Measurements from ENCODE around the gene CLSTN2. TPM values are rescaled to one million over a fixed set of nuclear protein-coding genes. Genes with fewer than 3 reads are reported as not detected.
A peak's percentile ranks its signal among the peaks of the same experiment; 100 is the strongest.
"Not testable (repeated sequence)": the region's sequence is repeated elsewhere in the genome, so short reads cannot be mapped to it uniquely, and the experiment has no call there.

Gene CLSTN2
- total RNA-seq, 1 experiment from 2014 or later, result 0.68 TPM

- no CpG with 5 or more reads among the region's 4 CpGs for WGBS (ENCODE audit: extremely low coverage, insufficient read length, low lambda C conversion rate)
- H2BK15ac ChIP-seq (ENCODE audit: low read depth, low read length), result no peak overlapping the region
- peak overlapping the region; percentile 0 for H3T11ph ChIP-seq (ENCODE audit: low read length)
- no peak overlapping the region for H4K8ac ChIP-seq (replicated peaks; ENCODE audit: insufficient read length, low read depth, low read length)
- H3K4me2 ChIP-seq (ENCODE audit: insufficient read depth, insufficient read length, low read length), result no peak overlapping the region
- no peak for DNase-seq
- H3K18ac ChIP-seq (ENCODE audit: insufficient read length, low read depth, low read length), result peak overlapping the region; percentile 28
- no peak overlapping the region for H3K27ac ChIP-seq (ENCODE audit: insufficient read length, low read depth, low read length)
- Mint-ChIP-seq H3K27me3 (ENCODE audit: low read depth) (peaks cover 6% of the 10 kb centered on the region; the same call in 1 of the 2 replicates), H3K27ac (peak overlapping the region in 1 of 3 experiments; percentile 97; a peak in 2 of 7 replicates), H3K36me3 (ENCODE audit: insufficient read depth in 1 of 3, low read depth in 3 of 3) (no peaks in the 10 kb centered on the region), H3K9me3 (no peaks in the 10 kb centered on the region), H3K4me1 (peaks cover 22 to 23% of the 10 kb centered on the region in 2 experiments), H3K4me3 (no peak overlapping the region)
- peak overlapping the region; percentile 88; the same call in 1 of the 2 replicates for H3K14ac ChIP-seq (ENCODE audit: insufficient read depth, low read length)
- no peaks in the 10 kb centered on the region for H3K9me3 ChIP-seq (ENCODE audit: control insufficient read depth, low read depth, low read length)
- H2BK5ac ChIP-seq (ENCODE audit: insufficient read length, low read length), result no peak overlapping the region
- no peak overlapping the region for H4K5ac ChIP-seq (ENCODE audit: insufficient read length, low read depth, low read length)
- no peaks in the 10 kb centered on the region for H3K79me1 ChIP-seq (ENCODE audit: insufficient read depth, low read depth, low read length, poor library complexity, severe bottlenecking)
- no peak overlapping the region for H4K91ac ChIP-seq (ENCODE audit: insufficient read length, low read depth, low read length)
- H3K9ac ChIP-seq (ENCODE audit: extremely low read depth, insufficient read length, low read length), result no peak overlapping the region
- TF ChIP-seq, protein P1, sequence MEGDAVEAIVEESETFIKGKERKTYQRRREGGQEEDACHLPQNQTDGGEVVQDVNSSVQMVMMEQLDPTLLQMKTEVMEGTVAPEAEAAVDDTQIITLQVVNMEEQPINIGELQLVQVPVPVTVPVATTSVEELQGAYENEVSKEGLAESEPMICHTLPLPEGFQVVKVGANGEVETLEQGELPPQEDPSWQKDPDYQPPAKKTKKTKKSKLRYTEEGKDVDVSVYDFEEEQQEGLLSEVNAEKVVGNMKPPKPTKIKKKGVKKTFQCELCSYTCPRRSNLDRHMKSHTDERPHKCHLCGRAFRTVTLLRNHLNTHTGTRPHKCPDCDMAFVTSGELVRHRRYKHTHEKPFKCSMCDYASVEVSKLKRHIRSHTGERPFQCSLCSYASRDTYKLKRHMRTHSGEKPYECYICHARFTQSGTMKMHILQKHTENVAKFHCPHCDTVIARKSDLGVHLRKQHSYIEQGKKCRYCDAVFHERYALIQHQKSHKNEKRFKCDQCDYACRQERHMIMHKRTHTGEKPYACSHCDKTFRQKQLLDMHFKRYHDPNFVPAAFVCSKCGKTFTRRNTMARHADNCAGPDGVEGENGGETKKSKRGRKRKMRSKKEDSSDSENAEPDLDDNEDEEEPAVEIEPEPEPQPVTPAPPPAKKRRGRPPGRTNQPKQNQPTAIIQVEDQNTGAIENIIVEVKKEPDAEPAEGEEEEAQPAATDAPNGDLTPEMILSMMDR (conservative IDR thresholded peaks at IDR 0.05), result no peak
- no peak overlapping the region for H2AFZ ChIP-seq (ENCODE audit: low read length)
- peak overlapping the region; percentile 62 for H2BK120ac ChIP-seq (ENCODE audit: low read depth, low read length, poor library complexity, severe bottlenecking)
- no peaks in the 10 kb centered on the region for H3K4me1 ChIP-seq (ENCODE audit: insufficient read depth, low read length)
- H2BK20ac ChIP-seq (ENCODE audit: low read depth, low read length, poor library complexity, severe bottlenecking), result no peak overlapping the region
- no peaks in the 10 kb centered on the region for H3K23me2 ChIP-seq (ENCODE audit: insufficient read length, low read depth, low read length, poor library complexity, severe bottlenecking)
- H3K4ac ChIP-seq (ENCODE audit: low read depth, low read length), result peak overlapping the region; percentile 18; the same call in 1 of the 2 replicates
- H2BK12ac ChIP-seq (ENCODE audit: insufficient read length, low read depth, low read length), result no peak overlapping the region
- H3K27me3 ChIP-seq (ENCODE audit: insufficient read depth, low read length), result no peaks in the 10 kb centered on the region
- H3K23ac ChIP-seq (ENCODE audit: insufficient read length, low read depth, low read length), result no peak overlapping the region
- no peaks in the 10 kb centered on the region for H4K20me1 ChIP-seq (ENCODE audit: control insufficient read depth, insufficient read depth, insufficient read length)
- no peak overlapping the region for H3K56ac ChIP-seq (ENCODE audit: insufficient read length, low read depth, low read length)
- no peaks in the 10 kb centered on the region for H3K79me2 ChIP-seq (ENCODE audit: insufficient read depth, low read length)
- H2AK5ac ChIP-seq (ENCODE audit: insufficient read length, low read length), result no peak overlapping the region
Observed at GRCh38 chr3:140423146-140423545, 488.2 kb downstream of the CLSTN2 start.

DNA sequence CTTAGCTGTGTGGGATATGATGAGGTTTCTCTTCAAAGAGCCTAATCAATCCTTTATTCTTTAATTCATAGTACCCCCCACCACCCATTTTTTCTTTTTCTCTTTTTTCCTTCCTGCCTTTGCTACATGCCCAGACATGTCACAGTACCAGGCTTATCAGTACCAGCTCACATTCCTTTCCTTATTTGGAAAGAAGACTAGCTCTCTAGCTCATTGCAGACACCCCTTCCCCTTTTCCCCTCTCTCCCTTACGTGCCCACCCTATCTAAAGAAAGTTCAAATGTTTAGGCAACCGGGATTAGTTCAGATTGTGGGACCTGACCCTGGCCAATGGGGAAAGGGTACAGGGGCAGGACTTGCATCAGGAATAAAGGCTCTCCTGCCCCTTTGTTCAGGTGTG lies 488.6 kb downstream of the CLSTN2 start:
- H3K27me3 Mint-ChIP-seq (ENCODE audit: low read depth); H4K8ac ChIP-seq (replicated peaks; ENCODE audit: insufficient read length, low read depth, low read length); H3K9ac ChIP-seq (ENCODE audit: extremely low read depth, insufficient read length, low read length); H3K23me2 ChIP-seq (ENCODE audit: insufficient read length, low read depth, low read length, poor library complexity, severe bottlenecking); H3K27ac ChIP-seq (ENCODE audit: insufficient read length, low read depth, low read length); DNase-seq; H2BK12ac ChIP-seq (ENCODE audit: insufficient read length, low read depth, low read length); H4K91ac ChIP-seq (ENCODE audit: insufficient read length, low read depth, low read length); H3K79me1 ChIP-seq (ENCODE audit: insufficient read depth, low read depth, low read length, poor library complexity, severe bottlenecking); H3K4me3 Mint-ChIP-seq; H4K5ac ChIP-seq (ENCODE audit: insufficient read length, low read depth, low read length); H3K23ac ChIP-seq (ENCODE audit: insufficient read length, low read depth, low read length); H3K56ac ChIP-seq (ENCODE audit: insufficient read length, low read depth, low read length); H3K36me3 Mint-ChIP-seq (ENCODE audit: insufficient read depth in 1 of 3, low read depth in 3 of 3); H2BK15ac ChIP-seq (ENCODE audit: low read depth, low read length); H4K20me1 ChIP-seq (ENCODE audit: control insufficient read depth, insufficient read depth, insufficient read length); H2AK5ac ChIP-seq (ENCODE audit: insufficient read length, low read length); H3K9me3 ChIP-seq (ENCODE audit: control insufficient read depth, low read depth, low read length); H3K9me3 Mint-ChIP-seq; H3K4me2 ChIP-seq (ENCODE audit: insufficient read depth, insufficient read length, low read length); H3K4me1 ChIP-seq (ENCODE audit: insufficient read depth, low read length); H3K79me2 ChIP-seq (ENCODE audit: insufficient read depth, low read length); H2AFZ ChIP-seq (ENCODE audit: low read length); H2BK5ac ChIP-seq (ENCODE audit: insufficient read length, low read length); H3K27me3 ChIP-seq (ENCODE audit: insufficient read depth, low read length): not testable (repeated sequence)
- Histone ChIP-seq H3K18ac (ENCODE audit: insufficient read length, low read depth, low read length) (peak overlapping the region; percentile 64), H3K4ac (ENCODE audit: low read depth, low read length) (peak overlapping the region; percentile 18; the same call in 1 of the 2 replicates), H3T11ph (ENCODE audit: low read length) (peak overlapping the region; percentile 0), H3K14ac (ENCODE audit: insufficient read depth, low read length) (peak overlapping the region; percentile 88; the same call in 1 of the 2 replicates), H2BK20ac (ENCODE audit: low read depth, low read length, poor library complexity, severe bottlenecking) (peak overlapping the region; percentile 100), H2BK120ac (ENCODE audit: low read depth, low read length, poor library complexity, severe bottlenecking) (peak overlapping the region; percentile 65)
- H3K27ac Mint-ChIP-seq, result peak overlapping the region in 1 of 3 experiments; percentile 97; a peak in 3 of 7 replicates
- no CpG with 5 or more reads among the region's 2 CpGs for WGBS (ENCODE audit: extremely low coverage, insufficient read length, low lambda C conversion rate)
- H3K4me1 Mint-ChIP-seq, result peaks cover 25 to 28% of the 10 kb centered on the region in 2 experiments

Data from H9 (cell line).